Limb (tissue), 2 donors: ENCODE data around the gene ACAP3.

ENCODE experiments used
- DNase-seq, 2 donors: peaks; one replicate each; pipeline ENCODE4 v3.0.0-alpha.2; 2016; ENCODE audit errors: extremely low spot score in 2 of 2

Gene ACAP3

GRCh38 chr1:1302951-1303509 is 4.7 kb downstream of the ACAP3 start:
- DNase-seq = no peak

- no peak for DNase-seq
Measured at GRCh38 chr1:1302006-1302430, 5.7 kb downstream of the ACAP3 start.

DNA sequence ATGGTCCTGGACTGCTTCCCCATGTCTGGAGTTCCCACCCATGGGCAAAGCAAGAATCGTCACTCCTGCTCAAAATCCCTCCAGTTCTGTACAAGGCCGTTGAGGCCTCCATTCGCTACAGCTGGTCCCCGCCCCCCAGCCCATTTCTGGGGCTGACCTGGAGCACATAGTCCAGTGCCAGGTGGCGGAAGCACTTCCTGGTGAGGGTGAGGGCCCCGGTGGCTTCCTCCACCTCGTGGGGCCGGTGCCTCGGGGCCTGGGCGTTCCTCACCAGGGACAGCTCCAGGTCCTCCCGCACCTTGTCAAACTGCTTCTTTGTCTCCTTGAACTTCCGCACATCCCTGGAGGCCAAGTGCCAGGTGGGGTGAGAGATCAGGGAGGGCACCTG is 7.4 kb downstream of the ACAP3 start:
- DNase-seq = no peak

DNA sequence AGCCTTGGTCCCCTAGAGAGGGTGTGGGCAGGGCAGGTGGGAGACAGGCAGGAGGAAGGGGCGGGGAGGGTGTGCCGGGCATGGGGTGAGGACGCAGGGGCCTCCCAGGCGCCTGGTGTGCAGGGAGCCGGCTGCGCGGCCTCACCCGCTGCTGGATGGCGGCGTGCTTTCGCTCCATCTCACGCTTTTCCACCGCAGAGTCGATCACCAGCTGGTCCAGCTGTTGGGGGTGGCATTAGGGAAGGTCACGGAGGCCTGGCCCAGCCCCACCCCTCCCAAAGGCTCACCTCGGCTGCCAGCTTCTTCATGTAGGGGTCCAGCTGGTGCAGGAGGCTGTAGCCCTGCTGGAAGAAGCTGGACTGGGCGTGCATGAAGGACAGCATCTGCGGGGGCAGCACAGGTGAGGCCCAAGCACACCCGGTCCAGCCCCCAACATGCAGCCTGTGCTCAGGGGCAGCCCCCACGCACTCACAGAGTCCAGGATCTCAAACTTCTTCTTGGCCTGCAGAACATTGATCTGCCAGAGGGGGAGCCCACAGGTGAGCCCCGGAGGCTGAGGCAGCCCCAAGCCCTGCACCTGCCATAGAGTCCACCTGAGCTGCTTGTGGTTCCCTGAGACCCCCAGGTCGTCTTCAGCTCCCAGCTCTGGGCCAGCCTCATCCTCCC is 7.9 kb downstream of the ACAP3 start:
- DNase-seq = no peak

DNA sequence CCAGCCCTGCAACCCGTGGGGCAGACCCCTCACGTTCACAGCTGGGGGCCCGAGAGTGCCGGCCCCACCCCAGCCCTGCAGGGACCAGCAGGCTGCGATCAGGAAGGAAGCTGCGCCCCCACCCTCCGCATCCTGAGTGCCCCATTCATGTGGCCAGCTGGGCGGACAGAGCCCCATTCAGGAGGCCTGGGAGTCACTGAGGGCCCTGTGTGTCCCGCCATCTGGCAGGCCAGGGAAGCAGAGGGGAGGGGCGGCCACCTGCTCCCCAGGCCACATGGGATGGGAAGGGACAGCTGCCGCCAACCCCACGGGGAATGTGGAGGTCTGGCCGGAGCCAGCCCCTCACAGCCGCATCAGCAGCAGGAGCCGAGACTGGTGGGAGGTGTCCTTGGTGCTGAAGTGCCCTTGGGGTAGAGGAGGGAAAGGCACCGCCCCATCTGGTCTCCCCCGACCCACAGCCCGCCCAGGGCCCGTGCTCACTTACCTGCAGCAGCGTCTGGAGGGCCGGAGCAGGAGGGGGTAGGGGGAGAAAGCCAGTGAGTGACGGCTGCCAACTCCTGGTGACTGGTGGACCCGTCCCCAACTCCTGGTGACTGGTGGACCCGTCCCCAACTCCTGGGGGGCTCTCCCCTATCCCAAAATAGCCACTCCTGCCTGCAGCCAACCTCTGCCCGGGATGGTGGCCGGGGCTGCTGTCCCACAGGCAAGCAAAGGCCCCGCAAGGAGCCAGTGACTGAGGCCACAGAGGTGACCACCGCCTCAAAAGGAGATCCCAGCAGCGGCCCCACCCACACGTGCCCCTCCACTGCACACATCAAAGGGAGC is 8.7 kb downstream of the ACAP3 start:
- peak in 1 of 2 donors; percentile 81 for DNase-seq

DNA sequence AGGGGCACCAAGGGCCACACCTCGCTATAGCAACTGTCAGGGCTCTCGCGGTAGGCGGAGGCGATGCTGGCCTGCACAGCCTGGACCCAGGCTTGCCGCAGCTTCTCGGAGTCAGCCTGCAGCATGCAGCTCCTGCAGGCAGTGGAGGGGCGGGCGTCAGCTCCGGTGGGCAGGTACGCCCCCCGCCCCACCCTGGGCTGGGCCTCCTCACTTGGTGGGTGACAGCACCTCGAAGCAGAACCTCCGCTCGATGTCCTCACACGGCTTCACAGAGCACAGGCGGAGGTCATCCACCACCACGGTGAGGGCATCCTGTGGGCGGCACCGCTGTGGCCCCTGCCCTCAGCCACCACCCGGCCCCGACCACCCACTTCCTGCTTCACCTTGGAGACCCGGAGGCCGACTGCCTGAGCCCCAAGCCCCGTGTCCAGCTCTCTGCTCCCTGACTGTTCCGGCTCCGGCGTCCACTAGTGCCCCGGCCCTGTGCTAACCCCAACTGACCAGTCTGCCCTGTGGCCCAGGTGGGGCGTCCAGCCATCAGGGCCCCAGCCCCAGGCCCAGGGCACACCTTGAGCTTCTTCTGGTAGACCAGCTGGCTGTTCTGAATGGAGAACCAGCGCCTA is 9.8 kb downstream of the ACAP3 start:
- DNase-seq = no peak

- DNase-seq = no peak
Measured at GRCh38 chr1:1296070-1297061, 11.4 kb downstream of the ACAP3 start.

GRCh38 chr1:1295154-1295923 is 12.4 kb downstream of the ACAP3 start:
- DNase-seq = no peak

- DNase-seq = no peak
Measured at GRCh38 chr1:1294250-1294890, 13.4 kb downstream of the ACAP3 start.

DNA sequence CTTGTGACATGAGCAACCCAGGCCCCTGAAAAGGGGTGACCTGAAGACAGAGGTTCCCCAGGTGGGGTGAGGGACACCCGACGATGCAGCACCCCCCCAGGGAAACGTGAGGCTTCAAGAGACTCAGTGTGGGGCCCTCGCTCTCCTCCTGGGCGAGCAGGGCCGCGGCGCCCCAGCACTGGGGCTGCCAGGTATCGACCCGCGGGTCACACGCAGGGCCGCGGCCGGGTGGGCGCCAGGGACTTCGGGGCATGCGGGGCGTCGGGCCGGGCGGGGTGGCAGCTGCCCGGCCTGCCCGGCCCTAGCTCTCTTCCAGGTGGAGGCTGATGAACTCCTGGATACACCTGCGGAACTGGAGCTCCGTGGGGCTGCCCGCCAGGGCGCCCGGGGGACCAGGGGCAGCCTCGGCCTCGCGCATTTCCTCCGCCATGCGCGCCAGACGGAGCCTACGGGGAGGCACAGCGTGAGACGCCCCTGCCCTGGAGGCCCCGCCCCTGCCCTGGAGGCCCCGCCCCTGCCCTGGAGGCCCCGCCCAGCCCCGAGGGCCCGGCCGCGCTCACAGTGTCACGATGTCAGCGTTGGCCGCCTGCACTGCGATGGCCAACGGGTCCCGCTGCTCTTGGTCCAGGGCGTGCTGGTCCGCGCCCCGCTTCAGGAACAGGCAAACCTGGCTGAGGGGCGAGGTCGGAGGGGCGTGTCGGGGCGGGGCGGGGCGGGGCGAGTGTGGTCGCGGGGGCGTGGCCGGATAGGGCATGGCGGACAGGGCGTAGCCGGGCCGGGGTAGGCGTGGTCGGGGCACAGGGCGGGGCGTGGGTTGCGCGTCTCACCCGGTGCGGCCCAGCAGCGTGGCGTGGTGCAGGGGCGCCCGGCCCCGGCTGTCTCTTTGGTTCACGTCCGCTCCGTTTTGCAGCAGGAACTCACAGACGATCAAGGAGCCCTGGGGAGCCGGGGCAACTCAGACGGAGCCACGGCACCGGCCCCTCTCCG is 14.2 kb downstream of the ACAP3 start:
- no peak for DNase-seq

- DNase-seq = no peak
Measured at GRCh38 chr1:1292851-1293250, 14.9 kb downstream of the ACAP3 start.

GRCh38 chr1:1292442-1292779 is 15.3 kb downstream of the ACAP3 start:
- no peak for DNase-seq

GRCh38 chr1:1291548-1292441 is 15.9 kb downstream of the ACAP3 start:
- peak; percentile 50 to 82 for DNase-seq

DNA sequence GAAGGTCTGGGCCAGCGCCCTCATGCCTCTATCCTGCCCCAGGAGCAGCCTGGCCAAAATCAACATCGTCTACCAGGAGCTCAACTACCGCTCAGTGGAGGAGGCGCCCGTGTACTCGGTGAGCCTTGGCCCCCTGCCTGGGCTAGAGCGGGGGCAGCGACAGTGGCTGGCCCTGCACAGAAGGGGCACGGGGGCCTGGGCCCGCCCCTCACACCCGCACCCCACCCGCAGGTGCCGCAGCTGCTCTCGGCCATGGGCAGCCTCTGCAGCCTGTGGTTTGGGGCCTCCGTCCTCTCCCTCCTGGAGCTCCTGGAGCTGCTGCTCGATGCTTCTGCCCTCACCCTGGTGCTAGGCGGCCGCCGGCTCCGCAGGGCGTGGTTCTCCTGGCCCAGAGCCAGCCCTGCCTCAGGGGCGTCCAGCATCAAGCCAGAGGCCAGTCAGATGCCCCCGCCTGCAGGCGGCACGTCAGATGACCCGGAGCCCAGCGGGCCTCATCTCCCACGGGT is 16.7 kb downstream of the ACAP3 start:
- DNase-seq = no peak

- peak in 1 of 2 donors; percentile 73 for DNase-seq
Measured at GRCh38 chr1:1290238-1290731, 17.4 kb downstream of the ACAP3 start.

DNA sequence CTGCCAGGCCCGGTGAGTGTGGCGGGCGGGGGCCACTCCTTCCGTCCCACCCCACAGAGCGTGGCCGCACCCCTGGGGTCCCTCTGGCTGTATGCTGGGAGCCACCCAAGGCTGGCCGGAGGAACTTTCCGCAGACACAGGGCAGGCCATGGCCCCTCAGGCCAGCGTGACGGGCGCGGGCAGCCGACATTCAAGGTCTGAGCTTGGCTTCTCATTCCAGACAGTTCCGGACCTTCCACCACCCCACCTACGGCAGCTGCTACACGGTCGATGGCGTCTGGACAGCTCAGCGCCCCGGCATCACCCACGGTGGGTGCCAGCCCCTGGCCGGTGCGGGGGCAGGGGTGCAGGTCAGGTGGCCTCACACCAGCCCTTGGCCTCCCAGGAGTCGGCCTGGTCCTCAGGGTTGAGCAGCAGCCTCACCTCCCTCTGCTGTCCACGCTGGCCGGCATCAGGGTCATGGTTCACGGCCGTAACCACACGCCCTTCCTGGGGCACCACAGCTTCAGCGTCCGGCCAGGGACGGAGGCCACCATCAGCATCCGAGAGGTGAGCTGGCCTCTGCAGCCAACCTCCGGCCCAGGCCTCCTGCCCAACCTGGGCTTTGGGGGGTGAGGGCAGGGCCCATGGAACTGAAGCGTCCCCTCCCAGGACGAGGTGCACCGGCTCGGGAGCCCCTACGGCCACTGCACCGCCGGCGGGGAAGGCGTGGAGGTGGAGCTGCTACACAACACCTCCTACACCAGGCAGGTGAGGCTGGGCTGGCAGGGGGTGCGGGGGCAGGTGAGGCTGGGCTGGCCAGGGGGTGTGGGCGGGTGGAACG is 20.2 kb downstream of the ACAP3 start:
- DNase-seq = no peak
